Hepatocyte (in vitro differentiated cells): Measurements from ENCODE around the gene FCGR3B.
"Not testable (repeated sequence)": the region's sequence is repeated elsewhere in the genome, so short reads cannot be mapped to it uniquely, and the experiment has no call there.

Experiments
- EZH2 ChIP-seq: fragments of 200-600 bp; sonication (generic); IDR thresholded peaks from 2 replicates; pipeline ENCODE4 v1.6.1; 2016; ENCODE audit warnings: antibody characterized with exemption, mild to moderate bottlenecking, borderline replicate concordance
- EZH2phosphoT487 ChIP-seq: fragments of 200-600 bp; sonication (generic); IDR thresholded peaks from one replicate; pipeline ENCODE4 v1.6.1; 2018; ENCODE audit warnings: antibody characterized with exemption, mild to moderate bottlenecking, low read depth, moderate library complexity; ENCODE audit not compliant: unreplicated experiment, severe bottlenecking
- TF ChIP-seq, protein P1 (sequence below): fragments of 200-600 bp; sonication (generic); IDR thresholded peaks from 2 replicates; pipeline ENCODE4 v1.5.1; 2016; ENCODE audit warnings: antibody characterized with exemption, mild to moderate bottlenecking; ENCODE audit not compliant: poor library complexity

- TF ChIP-seq, protein P1, sequence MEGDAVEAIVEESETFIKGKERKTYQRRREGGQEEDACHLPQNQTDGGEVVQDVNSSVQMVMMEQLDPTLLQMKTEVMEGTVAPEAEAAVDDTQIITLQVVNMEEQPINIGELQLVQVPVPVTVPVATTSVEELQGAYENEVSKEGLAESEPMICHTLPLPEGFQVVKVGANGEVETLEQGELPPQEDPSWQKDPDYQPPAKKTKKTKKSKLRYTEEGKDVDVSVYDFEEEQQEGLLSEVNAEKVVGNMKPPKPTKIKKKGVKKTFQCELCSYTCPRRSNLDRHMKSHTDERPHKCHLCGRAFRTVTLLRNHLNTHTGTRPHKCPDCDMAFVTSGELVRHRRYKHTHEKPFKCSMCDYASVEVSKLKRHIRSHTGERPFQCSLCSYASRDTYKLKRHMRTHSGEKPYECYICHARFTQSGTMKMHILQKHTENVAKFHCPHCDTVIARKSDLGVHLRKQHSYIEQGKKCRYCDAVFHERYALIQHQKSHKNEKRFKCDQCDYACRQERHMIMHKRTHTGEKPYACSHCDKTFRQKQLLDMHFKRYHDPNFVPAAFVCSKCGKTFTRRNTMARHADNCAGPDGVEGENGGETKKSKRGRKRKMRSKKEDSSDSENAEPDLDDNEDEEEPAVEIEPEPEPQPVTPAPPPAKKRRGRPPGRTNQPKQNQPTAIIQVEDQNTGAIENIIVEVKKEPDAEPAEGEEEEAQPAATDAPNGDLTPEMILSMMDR = not testable (repeated sequence)
- not testable (repeated sequence) for TF ChIP-seq EZH2, EZH2phosphoT487
These were observed 26.0 kb downstream of the FCGR3B start for GRCh38 chr1:161605024-161605423.
